Heart left ventricle (tissue), 13 donors: ENCODE measurements around the gene FRRS1L.

Experiments used
- POLR2A ChIP-seq, 2 donors: fragments of 450-650 bp; IDR thresholded peaks; one replicate each; pipeline ENCODE4 v1.6.1; 2017; ENCODE audit warnings: antibody characterized with exemption in 2 of 2, mild to moderate bottlenecking in 2 of 2, moderate library complexity in 2 of 2
- TF ChIP-seq, protein P1 (sequence below), 12 donors: fragments of 200-600 bp; sonication (generic) in 4 of 12; IDR thresholded peaks; one replicate each; pipeline versions ENCODE4 v1.5.0 to v1.8.0; 2018 to 2022; ENCODE audit warnings: antibody characterized with exemption in 12 of 12, mild to moderate bottlenecking in 5 of 12
- donor health status: ischemic (EF 13 %, LVEDD 7.1; RV severe dilation, severe dysfunction).
- donor health status: DM: no; HTN: yes; CAD: no.
- donor health status: DM: no; HTN: no; CAD: no.
- donor health status: ischemic (EF 25% LVEDD 6.9; RV normal size, moderate dysfunction).
- donor health status: ischemic (EF 25% LVEDD 5.7; RV mildly dilated, moderate dysfunction).
- donor health status: ischemic (EF 35%, LVEDD 5.7; RV mildly dilated, moderate dysfunction).
- donor health status: nonischemic (EF 11% LVEDD 7.7; RV severe dilation, severe dysfunction).
- donor health status: DM: yes; HTN: yes; CAD: no.
- donor health status: PGD.
- donor health status: ischemic (EF 29% LVEDD 5.4; RV normal size, mild dysfunction).
- donor health status: nonischemic (EF 23%, LVEDD 6.1; RV moderate dilation, normal function).

- TF ChIP-seq, protein P1, sequence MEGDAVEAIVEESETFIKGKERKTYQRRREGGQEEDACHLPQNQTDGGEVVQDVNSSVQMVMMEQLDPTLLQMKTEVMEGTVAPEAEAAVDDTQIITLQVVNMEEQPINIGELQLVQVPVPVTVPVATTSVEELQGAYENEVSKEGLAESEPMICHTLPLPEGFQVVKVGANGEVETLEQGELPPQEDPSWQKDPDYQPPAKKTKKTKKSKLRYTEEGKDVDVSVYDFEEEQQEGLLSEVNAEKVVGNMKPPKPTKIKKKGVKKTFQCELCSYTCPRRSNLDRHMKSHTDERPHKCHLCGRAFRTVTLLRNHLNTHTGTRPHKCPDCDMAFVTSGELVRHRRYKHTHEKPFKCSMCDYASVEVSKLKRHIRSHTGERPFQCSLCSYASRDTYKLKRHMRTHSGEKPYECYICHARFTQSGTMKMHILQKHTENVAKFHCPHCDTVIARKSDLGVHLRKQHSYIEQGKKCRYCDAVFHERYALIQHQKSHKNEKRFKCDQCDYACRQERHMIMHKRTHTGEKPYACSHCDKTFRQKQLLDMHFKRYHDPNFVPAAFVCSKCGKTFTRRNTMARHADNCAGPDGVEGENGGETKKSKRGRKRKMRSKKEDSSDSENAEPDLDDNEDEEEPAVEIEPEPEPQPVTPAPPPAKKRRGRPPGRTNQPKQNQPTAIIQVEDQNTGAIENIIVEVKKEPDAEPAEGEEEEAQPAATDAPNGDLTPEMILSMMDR (IDR thresholded peaks at IDR 0.05): no peak
- no peak for TF ChIP-seq POLR2A (IDR thresholded peaks at IDR 0.05)
Measured at GRCh38 chr9:109109967-109110328, 57.1 kb downstream of the FRRS1L start.
